Measurements from ENCODE around the gene KCNMA1. TPM values are rescaled to one million over a fixed set of nuclear protein-coding genes. Genes with fewer than 3 reads are reported as not detected.

KCNMA1 gene
- total RNA-seq, 1 experiment from 2014 or later, result 0.49 TPM

GRCh38 chr10:77072361-77072835, 565.2 kb downstream of the KCNMA1 start:
- DNase-seq (ENCODE audit: low read depth, low spot score) (no peak), ATAC-seq (no peak)
- H3K79me2 ChIP-seq (ENCODE audit: insufficient read depth, low read length), result no peaks in the 10 kb centered on the region
- ChIA-PET CTCF (no interaction called here), POLR2A (no interaction called here), RAD21 (ENCODE audit: low non-redundant PET in 1 of 2, low total read pairs in 2 of 2, uncharacterized antibody in 2 of 2, unreplicated experiment in 2 of 2) (no interaction called here)
- BruUV-seq (replicated peaks), result no TSS peak
- H3K27me3 ChIP-seq (ENCODE audit: insufficient read depth, low read length), result peaks cover 51% of the 10 kb centered on the region
- H2AFZ ChIP-seq (ENCODE audit: low read depth, low read length, poor library complexity, severe bottlenecking), result no peak overlapping the region
- H4K20me1 ChIP-seq (ENCODE audit: insufficient read depth), result no peaks in the 10 kb centered on the region
- no peaks in the 10 kb centered on the region for H3K9me3 ChIP-seq (ENCODE audit: control insufficient read depth in 1 of 2, insufficient read depth in 1 of 2, low read depth in 1 of 2, low read length in 2 of 2)
- intact Hi-C loops (cut with micrococcal nuclease), result no loop called here
- no peaks in the 10 kb centered on the region for H3K9me2 ChIP-seq (ENCODE audit: insufficient read depth)
- no peak for TF ChIP-seq TCF7L2 (IDR thresholded peaks at IDR 0.05; ENCODE audit: borderline replicate concordance, extremely low read depth, insufficient read depth, insufficient read length)
- no peak for TF ChIP-seq CEBPB (IDR thresholded peaks at IDR 0.05; ENCODE audit: low read depth)
- no peak for TF ChIP-seq POLR2A (IDR thresholded peaks at IDR 0.05; ENCODE audit: borderline replicate concordance, extremely low read depth, insufficient read depth, insufficient read length)
- H3K4me1 ChIP-seq (ENCODE audit: control insufficient read depth in 1 of 2, insufficient read depth in 2 of 2, low read length in 2 of 2), result no peaks in the 10 kb centered on the region
- no peaks in the 10 kb centered on the region for H3K36me3 ChIP-seq (ENCODE audit: control insufficient read depth in 1 of 2, insufficient read depth in 2 of 2, low read length in 2 of 2)
- no peak overlapping the region for H3K27ac ChIP-seq (ENCODE audit: low read depth, low read length)
- H3K4me3 ChIP-seq (replicated peaks in 1 of 2; ENCODE audit: low read depth in 1 of 2, low read length in 2 of 2), result no peak overlapping the region
- no peak overlapping the region for H3K9ac ChIP-seq (ENCODE audit: low read length)
- no peak overlapping the region for H3K4me2 ChIP-seq (ENCODE audit: low read length)

- no TSS peak for BruUV-seq (replicated peaks)
- Histone ChIP-seq H3K4me2 (ENCODE audit: low read length) (no peak overlapping the region), H3K9ac (ENCODE audit: low read length) (no peak overlapping the region), H3K36me3 (ENCODE audit: control insufficient read depth in 1 of 2, insufficient read depth in 2 of 2, low read length in 2 of 2) (no peaks in the 10 kb centered on the region), H4K20me1 (ENCODE audit: insufficient read depth) (no peaks in the 10 kb centered on the region), H3K27me3 (ENCODE audit: insufficient read depth, low read length) (peaks cover 47% of the 10 kb centered on the region), H3K27ac (ENCODE audit: low read depth, low read length) (no peak overlapping the region), H3K9me2 (ENCODE audit: insufficient read depth) (no peaks in the 10 kb centered on the region), H3K4me1 (ENCODE audit: control insufficient read depth in 1 of 2, insufficient read depth in 2 of 2, low read length in 2 of 2) (no peaks in the 10 kb centered on the region), H3K79me2 (ENCODE audit: insufficient read depth, low read length) (no peaks in the 10 kb centered on the region), H2AFZ (ENCODE audit: low read depth, low read length, poor library complexity, severe bottlenecking) (no peak overlapping the region), H3K9me3 (ENCODE audit: control insufficient read depth in 1 of 2, insufficient read depth in 1 of 2, low read depth in 1 of 2, low read length in 2 of 2) (no peaks in the 10 kb centered on the region), H3K4me3 (replicated peaks in 1 of 2; ENCODE audit: low read depth in 1 of 2, low read length in 2 of 2) (no peak overlapping the region)
- CTCF ChIA-PET, result no interaction called here
- intact Hi-C loops (cut with micrococcal nuclease), result no loop called here
- POLR2A ChIA-PET, result no interaction called here
- TF ChIP-seq ELF1 (IDR thresholded peaks at IDR 0.05; ENCODE audit: borderline replicate concordance, low read depth) (no peak), JUND (IDR thresholded peaks at IDR 0.05) (no peak), CEBPB (IDR thresholded peaks at IDR 0.05; ENCODE audit: low read depth) (no peak), EZH2 (IDR thresholded peaks at IDR 0.05) (no peak)
- RAD21 ChIA-PET (ENCODE audit: low non-redundant PET in 1 of 2, low total read pairs in 2 of 2, uncharacterized antibody in 2 of 2, unreplicated experiment in 2 of 2), result no interaction called here
- DNase-seq (ENCODE audit: low read depth, low spot score) (no peak), ATAC-seq (no peak)
These were observed 565.7 kb downstream of the KCNMA1 start for GRCh38 chr10:77071956-77072355.

Measured in HCT116 (cell line).